ENCODE results near the gene UBALD2.
A peak's percentile ranks its signal among the peaks of the same experiment; 100 is the strongest.

- TF ChIP-seq CTCF (IDR thresholded peaks at IDR 0.05) (no peak), POLR2AphosphoS5 (IDR thresholded peaks at IDR 0.05) (peak in 1 of 3 donors; percentile 43)
Observed at GRCh38 chr17:76261421-76262215, 3.5 kb upstream of the UBALD2 start.
